DMS79 (cell line): Measurements from ENCODE around the gene PCDHGA6.
"Not testable (repeated sequence)": the region's sequence is repeated elsewhere in the genome, so short reads cannot be mapped to it uniquely, and the experiment has no call there.

Experiments used
- DNase-seq: peaks from one replicate; lab custom pipeline; 2025; lab: John Stamatoyannopoulos, UW

PCDHGA6 gene

DNA sequence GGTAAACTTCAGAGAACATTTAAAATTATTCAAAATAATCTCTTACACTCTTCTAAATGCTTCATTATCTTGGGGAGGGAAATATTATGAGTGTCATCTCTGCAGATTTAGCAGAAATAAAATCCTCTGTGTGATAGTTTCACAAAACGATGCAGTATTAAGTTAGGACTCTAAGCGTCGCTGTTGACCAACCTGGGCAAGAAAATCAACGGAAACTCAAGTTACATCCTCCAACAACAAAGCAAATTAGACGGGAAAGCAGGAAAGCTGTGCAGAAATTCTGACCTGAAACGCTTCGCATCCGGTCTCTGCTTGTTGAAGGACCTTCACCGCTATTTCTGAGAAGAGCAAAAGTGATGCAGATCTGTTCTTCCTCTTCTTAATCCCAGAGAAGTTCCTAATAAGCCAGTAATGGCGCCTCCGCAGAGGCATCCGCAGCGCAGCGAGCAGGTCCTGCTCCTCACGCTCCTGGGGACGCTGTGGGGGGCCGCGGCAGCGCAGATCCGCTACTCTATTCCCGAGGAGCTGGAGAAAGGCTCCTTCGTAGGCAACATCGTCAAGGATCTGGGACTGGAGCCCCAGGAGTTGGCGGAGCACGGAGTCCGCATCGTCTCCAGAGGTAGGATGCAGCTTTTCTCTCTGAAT lies at the start of gene PCDHGA6:
TSS of gene PCDHGA6 (plus strand) at position 219 of the 645 bp plus-strand sequence. CDS start at position 412, 193 bp downstream.
- no peak for DNase-seq

DNA sequence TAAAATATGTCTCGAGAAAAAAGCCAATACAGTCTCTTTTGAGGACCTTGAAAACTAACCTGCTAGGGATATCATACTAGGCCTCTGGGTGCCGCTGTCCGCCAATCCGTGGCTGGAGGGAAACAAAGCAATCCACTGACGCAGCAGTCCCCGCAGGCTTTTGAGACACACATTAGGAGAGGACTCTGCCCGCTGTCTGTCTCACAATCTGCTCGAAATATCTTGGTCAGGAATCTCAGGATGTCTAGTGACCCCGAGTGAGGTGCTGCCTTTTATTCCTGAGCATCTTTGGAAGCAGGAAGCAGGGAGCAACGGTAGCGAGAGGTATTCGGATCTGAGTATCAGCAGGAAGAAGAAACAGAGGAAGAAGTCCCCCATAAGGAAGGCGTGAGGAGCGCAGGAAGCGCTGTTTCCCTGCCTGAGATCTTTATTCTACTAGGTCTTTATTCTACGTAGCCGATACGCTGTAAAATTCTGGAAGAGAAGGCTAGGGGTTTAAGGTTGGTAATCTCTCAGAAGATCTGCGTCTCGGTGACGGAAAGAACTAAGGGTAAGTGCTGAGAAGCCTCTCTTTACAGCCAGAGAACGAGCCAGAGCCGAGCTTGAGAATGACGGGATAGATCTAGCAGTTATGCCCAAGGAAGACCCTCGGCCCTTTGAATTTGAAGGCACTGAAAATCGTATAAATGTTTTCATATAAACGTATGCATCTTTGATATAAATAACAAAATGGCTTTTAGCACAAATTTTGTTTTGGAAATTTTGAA lies 47.4 kb upstream of the PCDHGA6 start:
- peak; percentile 67 for DNase-seq

DNA sequence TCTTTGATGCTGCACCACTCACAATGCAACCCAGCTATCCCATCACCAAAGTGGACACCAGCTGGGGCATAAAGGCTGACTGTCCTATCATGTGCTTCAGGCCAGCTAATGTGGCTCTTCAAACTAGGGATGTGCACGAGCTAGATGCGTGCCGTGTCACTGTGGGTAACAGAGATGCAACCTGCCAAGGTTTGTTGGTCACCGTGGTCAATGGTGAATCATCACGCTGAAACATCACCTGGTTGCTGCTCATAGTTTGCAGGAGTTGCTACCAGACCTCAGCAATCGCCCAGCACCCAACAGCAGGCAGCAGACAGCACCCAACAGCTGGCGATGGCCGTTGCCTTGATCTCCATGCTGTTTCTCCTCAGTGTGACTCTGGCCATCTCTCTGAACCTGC lies 45.5 kb upstream of the PCDHGA6 start:
- DNase-seq = no peak

DNA sequence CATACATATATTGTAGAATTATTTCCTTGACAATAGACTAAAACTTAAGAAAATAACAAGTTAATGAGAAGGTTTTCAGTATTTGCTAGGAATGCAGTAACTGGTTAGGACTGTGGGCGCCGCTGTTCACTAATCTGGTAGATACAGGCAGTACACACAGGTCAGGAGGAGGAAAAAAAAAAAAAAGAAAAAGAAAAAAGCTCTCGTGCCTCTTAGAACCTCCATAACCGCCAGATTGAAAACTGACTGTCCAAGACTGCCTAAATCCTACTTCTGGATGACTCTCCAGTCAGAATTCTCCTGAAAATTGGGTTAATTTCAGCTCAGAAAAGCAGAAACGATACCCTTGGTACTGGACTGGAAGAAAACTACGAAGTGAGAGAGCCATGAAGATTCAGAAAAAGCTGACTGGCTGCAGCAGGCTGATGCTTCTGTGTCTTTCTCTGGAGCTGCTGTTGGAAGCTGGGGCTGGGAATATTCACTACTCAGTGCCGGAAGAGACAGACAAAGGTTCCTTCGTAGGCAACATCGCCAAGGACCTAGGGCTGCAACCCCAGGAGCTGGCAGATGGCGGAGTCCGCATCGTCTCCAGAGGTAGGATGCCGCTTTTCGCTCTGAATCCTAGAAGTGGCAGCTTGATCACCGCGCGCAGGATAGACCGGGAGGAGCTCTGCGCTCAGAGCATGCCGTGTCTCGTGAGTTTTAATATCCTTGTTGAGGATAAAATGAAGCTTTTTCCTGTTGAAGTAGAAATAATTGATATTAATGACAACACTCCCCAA lies 43.2 kb upstream of the PCDHGA6 start, which contains the start of gene PCDHGA1:
TSS of gene PCDHGA1 (plus strand) at position 216 of the 782 bp plus-strand sequence.
- DNase-seq = no peak

DNA sequence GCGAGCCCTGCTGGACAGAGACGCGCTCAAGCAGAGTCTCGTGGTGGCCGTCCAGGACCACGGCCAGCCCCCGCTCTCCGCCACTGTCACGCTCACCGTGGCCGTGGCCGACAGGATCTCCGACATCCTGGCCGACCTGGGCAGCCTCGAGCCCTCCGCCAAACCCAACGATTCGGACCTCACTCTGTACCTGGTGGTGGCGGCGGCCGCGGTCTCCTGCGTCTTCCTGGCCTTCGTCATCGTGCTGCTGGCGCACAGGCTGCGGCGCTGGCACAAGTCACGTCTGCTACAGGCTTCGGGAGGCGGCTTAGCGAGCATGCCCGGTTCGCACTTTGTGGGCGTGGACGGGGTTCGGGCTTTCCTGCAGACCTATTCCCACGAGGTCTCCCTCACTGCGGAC lies 41.1 kb upstream of the PCDHGA6 start:
- not testable (repeated sequence) for DNase-seq

DNA sequence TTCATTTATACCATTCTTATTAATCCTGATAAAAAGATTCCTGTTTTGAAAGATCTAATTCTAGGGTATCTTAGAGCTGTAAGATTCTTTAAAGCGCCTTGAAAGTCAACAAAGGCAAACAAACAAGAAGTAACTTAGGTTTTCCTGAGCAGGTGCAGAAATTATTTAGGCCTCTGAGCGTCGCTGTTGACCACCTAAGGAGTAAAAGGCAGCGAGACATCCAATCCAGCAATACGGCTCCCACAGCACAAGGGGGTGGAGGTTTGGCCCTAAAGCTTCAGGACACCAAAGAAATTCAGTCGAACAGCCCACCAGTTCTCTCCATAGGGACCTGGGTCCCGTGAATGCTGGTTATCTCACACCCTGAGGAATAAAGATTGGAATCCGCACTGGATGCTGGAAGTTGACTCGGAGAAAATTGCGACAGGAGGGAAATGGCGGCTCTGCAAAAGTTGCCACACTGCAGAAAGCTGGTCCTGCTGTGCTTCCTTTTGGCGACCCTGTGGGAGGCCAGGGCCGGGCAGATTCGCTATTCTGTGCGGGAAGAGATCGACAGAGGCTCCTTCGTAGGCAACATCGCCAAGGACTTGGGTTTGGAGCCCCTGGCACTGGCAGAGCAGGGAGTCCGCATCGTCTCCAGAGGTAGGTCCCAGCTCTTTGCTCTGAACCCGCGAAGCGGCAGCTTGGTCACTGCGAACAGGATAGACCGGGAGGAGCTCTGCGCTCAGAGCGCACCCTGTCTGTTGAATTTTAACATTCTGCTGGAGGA lies 35.0 kb upstream of the PCDHGA6 start, which contains the start of gene PCDHGA2:
TSS of gene PCDHGA2 (plus strand) at position 223 of the 769 bp plus-strand sequence.
- DNase-seq = no peak

DNA sequence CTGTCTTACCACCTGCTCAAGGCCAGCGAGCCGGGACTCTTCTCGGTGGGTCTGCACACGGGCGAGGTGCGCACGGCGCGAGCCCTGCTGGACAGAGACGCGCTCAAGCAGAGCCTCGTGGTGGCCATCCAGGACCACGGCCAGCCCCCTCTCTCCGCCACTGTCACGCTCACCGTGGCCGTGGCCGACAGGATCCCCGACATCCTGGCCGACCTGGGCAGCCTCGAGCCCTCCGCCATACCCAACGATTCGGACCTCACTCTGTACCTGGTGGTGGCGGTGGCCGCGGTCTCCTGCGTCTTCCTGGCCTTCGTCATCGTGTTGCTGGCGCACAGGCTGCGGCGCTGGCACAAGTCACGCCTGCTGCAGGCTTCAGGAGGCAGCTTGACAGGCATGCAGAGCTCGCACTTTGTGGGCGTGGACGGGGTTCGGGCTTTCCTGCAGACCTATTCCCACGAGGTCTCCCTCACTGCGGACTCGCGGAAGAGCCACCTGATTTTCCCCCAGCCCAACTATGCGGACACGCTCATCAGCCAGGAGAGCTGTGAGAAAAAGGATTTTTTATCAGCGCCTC lies 32.8 kb upstream of the PCDHGA6 start:
- not testable (repeated sequence) for DNase-seq

DNA sequence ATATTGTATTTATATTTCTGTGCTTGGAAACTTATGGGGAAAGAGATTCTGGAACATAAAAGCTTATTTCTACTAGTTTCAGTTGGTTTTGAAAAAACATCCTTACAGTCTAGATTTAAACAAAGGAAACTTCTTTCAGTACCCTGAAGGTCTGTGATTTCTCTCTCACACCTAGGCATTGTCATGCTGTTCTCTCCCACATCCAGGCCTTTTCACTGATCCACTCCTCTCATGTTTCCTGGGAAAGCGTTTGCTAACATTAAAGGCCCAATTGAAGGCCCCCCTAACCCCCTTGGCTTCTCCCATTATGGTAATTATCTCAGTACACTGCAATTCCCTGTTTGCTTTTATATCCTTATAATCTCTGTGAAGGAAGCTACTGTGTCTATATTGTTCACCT lies 30.9 kb upstream of the PCDHGA6 start:
- DNase-seq = no peak

DNA sequence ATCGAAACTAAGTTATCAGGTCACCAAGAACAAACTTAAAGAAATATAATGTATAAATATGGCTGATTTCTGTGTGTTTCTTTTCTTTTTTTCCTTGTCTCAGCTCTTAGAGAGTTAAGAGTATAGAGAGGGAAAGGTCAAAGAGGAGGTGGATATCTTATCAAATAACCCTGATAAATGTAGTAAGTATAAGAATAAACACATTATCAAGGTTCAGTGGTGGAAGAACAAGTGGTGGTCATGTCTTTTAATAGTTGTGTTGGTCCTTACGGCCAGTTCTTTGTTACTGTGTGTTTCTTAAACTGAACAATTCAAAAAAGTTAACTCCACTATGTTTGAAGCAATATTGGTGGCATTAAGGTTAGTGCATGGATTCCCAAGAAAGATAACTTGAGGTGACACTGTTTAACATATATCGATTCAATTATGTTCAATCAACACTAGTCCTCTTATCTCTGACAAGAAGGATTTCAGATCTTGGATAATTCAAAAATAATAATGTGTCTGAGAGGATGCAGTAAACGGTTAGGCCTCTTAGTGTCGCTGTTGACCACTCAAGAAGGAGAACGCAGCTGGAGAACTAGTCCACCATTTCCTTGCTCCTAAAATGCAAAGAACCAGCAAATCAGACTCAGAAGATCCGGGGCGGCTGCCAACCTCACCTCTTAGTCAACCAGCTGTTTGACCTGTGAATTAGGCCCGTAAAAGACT lies 30.3 kb upstream of the PCDHGA6 start, which contains the start of gene PCDHGA3:
TSS of gene PCDHGA3 (plus strand) at position 588 of the 711 bp plus-strand sequence. CDS start 205 bp downstream, outside the sequence.
- DNase-seq = no peak

DNA sequence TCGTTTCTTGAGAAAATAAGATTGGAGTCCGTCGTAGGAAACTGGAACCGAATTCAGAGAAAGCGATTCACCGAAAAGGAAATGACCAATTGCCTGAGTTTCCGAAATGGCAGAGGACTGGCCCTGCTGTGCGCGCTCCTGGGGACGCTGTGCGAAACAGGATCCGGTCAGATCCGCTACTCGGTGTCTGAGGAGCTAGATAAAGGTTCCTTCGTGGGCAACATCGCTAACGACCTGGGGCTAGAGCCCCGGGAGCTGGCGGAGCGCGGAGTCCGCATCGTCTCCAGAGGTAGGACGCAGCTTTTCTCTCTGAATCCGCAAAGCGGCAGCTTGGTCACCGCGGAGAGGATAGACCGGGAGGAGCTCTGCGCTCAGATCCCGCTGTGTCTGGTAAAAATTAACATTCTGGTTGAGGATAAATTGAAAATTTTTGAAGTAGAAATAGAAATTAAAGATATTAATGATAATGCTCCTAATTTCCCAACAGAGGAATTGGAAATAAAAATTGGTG lies 29.7 kb upstream of the PCDHGA6 start:
- no peak for DNase-seq

DNA sequence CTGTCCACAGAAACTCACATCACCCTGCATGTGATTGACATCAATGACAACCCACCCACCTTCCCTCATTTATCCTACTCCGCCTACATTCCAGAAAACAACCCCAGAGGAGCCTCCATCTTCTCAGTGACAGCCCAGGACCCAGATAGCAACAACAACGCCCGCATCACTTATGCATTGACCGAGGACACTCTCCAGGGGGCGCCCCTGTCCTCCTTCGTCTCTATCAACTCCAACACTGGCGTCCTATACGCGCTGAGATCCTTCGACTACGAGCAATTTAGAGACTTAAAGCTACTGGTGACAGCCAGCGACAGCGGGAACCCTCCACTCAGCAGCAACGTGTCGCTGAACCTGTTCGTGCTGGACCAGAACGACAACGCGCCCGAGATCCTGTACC lies 28.4 kb upstream of the PCDHGA6 start:
- DNase-seq = no peak

DNA sequence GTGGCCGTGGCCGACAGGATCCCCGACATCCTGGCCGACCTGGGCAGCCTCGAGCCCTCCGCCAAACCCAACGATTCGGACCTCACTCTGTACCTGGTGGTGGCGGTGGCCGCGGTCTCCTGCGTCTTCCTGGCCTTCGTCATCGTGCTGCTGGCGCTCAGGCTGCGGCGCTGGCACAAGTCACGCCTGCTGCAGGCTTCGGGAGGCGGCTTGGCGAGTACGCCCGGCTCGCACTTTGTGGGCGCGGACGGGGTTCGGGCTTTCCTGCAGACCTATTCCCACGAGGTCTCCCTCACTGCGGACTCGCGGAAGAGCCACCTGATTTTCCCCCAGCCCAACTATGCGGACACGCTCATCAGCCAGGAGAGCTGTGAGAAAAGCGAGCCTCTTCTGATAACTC lies 27.7 kb upstream of the PCDHGA6 start:
- not testable (repeated sequence) for DNase-seq

DNA sequence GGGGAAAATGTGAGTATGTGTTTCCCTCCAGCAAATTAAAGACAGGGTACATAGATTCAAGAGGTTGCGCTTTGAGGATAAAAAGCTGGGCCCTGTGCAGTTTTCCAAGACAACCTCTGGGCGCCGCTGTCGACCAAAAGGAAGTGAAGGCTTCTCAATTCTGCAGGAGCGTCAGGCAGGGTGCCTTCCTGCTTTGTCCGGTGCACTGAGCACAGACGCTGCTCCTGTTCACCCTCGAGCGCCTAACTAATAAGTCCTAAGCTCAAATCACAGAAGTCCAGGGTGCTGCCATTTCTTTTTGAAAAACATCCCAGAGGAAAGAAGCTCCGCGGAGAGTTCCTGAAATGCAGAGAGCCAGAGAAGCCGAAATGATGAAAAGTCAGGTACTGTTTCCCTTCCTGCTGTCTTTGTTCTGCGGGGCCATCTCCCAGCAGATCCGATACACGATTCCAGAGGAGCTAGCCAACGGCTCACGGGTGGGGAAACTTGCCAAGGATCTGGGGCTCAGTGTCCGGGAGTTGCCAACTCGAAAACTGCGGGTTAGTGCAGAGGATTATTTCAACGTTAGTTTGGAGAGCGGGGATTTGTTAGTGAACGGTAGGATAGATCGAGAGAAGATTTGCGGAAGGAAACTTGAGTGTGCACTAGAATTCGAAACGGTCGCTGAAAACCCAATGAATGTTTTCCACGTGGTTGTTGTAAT lies 23.6 kb upstream of the PCDHGA6 start, which contains the start of gene PCDHGB1:
TSS of gene PCDHGB1 (plus strand) at position 183 of the 703 bp plus-strand sequence. CDS start at position 345, 162 bp downstream.
- no peak for DNase-seq

DNA sequence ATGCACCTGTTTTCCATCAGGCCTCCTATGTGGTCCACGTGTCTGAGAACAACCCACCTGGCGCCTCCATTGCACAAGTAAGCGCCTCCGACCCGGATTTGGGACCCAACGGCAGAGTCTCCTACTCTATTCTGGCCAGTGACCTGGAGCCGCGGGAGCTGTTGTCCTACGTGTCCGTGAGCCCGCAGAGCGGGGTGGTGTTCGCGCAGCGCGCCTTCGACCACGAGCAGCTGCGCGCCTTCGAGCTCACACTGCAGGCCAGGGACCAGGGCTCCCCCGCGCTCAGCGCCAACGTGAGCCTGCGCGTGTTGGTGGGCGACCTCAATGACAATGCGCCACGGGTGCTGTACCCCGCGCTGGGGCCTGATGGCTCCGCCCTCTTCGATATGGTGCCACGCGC lies 22.1 kb upstream of the PCDHGA6 start:
- no peak for DNase-seq

DNA sequence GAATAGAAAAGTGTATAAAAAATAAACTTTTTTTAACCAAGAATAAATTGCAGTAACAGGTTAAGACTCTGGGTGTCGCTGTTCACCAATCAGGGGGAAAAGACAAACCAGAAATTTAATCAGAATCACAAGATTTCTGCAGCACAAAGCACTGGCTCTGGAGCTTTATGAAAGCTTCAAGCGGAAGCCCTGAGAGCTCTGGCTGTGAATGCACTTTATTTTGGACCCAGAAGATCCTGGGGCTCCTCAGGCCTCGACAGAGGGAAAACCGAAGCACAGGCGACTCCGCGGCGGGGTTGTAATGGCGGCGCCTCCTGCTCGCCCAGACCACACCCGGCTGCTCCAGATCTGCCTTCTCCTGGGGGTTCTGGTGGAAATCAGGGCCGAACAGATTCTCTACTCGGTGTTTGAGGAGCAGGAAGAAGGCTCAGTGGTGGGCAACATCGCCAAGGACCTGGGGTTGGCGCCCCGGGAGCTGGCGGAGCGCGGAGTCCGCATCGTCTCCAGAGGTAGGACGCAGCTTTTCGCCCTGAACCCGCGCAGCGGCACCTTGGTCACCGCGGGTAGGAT lies 18.7 kb upstream of the PCDHGA6 start, which contains the start of gene PCDHGA4:
TSS of gene PCDHGA4 (plus strand) at position 122 of the 570 bp plus-strand sequence. CDS start at position 209, 87 bp downstream.
- DNase-seq = no peak

DNA sequence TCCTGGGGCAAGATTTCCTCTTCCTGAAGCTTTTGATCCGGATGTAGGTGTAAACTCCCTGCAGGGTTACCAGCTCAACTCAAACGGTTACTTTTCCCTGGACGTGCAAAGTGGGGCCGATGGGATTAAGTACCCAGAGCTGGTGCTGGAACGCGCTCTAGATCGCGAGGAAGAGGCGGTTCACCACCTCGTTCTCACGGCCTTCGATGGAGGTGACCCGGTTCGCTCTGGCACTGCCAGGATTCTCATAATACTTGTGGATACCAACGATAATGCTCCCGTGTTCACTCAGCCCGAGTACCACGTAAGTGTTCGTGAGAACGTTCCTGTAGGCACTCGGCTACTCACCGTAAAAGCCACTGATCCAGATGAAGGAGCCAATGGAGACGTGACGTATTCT lies 18.1 kb upstream of the PCDHGA6 start:
- no peak for DNase-seq

DNA sequence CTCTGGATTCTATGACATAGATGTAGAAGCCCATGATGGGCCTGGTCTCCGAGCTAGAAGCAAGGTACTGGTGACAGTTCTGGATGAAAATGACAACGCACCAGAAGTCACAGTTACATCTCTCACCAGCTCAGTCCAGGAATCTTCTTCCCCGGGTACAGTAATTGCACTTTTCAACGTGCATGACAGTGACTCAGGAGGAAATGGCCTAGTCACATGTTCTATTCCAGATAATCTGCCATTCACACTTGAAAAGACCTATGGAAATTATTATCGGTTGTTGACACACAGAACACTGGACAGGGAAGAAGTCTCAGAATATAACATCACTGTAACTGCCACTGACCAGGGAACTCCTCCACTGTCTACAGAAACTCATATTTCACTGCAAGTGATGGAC lies 17.6 kb upstream of the PCDHGA6 start:
- no peak for DNase-seq

DNA sequence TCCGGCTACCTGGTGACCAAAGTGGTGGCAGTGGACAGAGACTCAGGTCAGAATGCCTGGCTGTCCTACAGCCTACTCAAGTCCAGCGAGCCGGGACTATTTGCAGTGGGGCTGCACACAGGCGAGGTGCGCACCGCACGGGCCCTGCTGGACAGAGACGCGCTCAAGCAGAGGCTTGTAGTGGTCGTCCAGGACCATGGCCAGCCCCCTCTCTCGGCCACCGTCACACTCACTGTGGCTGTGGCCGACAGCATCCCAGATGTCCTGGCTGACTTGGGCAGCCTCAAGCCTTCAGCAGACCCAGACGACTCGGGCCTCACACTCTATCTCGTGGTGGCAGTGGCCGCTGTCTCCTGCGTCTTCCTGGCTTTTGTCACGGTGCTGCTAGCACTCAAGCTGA lies 16.7 kb upstream of the PCDHGA6 start:
- no peak for DNase-seq

DNA sequence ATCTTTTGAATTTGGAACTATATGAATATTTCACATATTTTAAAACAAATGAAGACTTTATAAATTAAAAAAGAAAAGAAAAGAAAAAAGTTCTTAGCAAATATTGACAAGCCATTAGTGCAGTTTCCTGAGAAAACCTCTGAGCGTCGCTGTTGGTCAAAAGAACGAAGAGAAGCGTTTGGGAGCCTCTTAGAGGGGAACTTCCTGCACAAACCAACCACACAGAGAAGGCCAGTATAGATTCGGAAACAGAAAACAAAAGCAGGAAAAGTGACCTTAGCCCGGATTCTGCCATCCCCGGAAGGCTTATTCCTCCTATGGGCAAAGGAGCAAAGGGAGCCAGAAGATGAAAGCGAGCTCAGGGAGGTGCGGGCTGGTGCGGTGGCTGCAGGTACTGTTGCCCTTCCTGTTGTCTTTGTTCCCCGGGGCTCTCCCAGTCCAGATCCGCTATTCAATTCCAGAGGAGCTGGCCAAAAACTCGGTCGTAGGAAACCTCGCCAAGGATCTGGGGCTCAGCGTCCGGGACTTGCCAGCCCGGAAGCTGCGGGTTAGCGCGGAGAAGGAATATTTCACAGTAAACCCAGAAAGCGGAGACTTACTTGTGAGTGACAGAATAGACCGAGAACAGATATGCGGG lies 13.8 kb upstream of the PCDHGA6 start, which contains the start of gene PCDHGB2:
TSS of gene PCDHGB2 (plus strand) at position 205 of the 637 bp plus-strand sequence. CDS start at position 347, 142 bp downstream.
- DNase-seq = no peak
